Measurements from ENCODE around the gene DCHS1. TPM values are rescaled to one million over a fixed set of nuclear protein-coding genes. Genes with fewer than 3 reads are reported as not detected.

The DCHS1 gene
- polyA plus RNA-seq, 1 experiment: 7.3 TPM

DNA sequence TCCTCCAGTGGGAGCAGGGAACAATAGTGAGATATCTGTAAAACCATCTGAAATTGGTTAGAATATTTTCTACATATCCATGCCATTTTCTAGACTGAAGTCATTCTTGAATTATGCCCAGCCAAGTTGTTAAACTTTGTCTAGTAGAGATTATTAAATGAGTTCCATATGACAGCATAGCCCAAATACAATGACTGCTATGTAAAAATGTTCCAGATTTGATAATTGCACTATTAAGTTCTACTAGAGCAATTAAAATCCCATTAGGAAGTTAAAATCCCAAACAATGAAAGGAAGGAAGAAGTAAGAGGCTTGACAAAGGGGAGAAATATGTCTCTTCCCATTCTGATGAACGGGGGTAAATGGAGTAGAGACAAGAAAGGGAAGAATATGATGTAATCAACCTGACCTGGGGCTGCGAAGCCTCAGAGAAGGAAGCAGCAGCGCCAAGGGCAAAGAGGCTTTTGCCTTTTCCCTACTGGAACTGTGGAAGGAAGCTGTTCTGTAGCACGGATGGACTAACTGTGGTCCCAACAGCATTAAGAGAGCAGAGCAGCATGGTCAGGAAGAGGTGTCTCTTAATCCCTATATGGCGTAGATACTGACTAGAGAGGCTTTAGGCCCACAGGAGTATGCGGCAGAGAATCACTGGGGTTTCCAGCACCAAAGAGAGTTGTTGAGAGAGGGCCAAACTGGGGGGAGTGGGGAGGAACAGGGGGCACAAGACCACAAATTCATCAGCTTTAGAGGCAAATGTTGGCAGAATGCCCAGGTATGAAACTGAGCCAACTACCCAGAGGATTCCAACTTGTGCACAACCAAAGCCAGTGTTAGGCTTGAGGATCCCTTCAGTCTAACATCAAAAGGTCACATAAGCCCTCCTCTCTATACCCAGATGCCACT is 78.9 kb downstream of the DCHS1 start:
- POLR2A ChIA-PET: no interaction called here
- TF ChIP-seq, protein P1, sequence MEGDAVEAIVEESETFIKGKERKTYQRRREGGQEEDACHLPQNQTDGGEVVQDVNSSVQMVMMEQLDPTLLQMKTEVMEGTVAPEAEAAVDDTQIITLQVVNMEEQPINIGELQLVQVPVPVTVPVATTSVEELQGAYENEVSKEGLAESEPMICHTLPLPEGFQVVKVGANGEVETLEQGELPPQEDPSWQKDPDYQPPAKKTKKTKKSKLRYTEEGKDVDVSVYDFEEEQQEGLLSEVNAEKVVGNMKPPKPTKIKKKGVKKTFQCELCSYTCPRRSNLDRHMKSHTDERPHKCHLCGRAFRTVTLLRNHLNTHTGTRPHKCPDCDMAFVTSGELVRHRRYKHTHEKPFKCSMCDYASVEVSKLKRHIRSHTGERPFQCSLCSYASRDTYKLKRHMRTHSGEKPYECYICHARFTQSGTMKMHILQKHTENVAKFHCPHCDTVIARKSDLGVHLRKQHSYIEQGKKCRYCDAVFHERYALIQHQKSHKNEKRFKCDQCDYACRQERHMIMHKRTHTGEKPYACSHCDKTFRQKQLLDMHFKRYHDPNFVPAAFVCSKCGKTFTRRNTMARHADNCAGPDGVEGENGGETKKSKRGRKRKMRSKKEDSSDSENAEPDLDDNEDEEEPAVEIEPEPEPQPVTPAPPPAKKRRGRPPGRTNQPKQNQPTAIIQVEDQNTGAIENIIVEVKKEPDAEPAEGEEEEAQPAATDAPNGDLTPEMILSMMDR (IDR thresholded peaks at IDR 0.05; ENCODE audit: insufficient read depth, low read depth, low read length): 0 out of 2 replicates have a peak, but pooled peaks have one; percentile 26
- H3K4me3 ChIP-seq (ENCODE audit: low read depth, low read length): no peak overlapping the region
- CTCF ChIA-PET: interaction anchor here (1.2 to 1.9 kb wide), 2 partner anchors 13 to 46 kb away, joined by 3 to 6 read pairs; no protein-coding TSS in a partner anchor
- no peaks in the 10 kb centered on the region for H3K27me3 ChIP-seq (ENCODE audit: control insufficient read depth, insufficient read depth, low read length)
- DNase-seq (ENCODE audit: low read depth): peak; percentile 89
- peaks cover 2% of the 10 kb centered on the region; the same call in 1 of the 2 replicates for H3K36me3 ChIP-seq (ENCODE audit: control insufficient read depth, insufficient read depth, low read length)

DNA sequence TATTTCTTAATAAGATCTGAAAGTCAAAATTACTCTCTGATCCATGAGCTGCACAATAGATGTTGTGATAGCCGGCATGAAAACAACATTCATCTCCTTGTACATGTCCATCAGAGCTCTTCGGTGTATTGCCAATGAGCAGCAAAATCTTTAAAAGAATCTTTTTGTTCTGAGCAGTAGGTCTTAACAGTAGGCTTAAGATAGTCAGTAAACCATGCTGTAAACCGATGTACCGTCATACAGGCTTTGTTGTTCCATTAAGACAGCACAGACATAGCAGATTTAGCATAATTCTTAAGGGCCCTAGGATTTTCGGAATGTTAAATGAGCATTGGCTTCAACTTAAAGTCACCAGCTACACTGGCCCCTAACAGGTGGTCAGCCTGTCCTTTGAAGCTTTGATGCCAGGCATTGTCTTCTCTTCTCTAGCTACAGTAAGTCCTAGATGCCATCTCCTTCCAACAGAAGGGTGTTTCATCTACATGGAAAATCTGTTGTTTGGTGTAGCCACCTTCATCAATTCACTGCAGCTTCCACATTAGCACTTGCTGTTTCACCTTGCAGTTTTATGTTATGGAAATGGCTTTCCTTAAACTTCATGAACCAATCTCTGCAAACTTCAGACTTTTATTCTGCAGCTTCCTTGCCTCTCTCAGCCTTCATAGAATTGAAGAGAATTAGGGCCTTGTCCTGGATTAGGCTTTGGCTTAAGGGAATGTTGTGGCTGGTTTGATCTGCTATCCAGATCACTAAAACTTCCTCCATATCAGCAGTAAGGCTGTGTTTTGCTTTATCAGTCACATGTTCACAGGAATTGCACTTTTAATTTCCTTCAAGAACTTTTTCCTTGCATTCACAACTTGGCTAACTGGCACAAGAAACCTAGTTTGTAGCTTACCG is 80.5 kb downstream of the DCHS1 start:
- ChIA-PET CTCF (interaction anchor here (1.0 to 1.2 kb wide), 3 partner anchors 15 to 205 kb away, joined by 3 read pairs; partner anchors contain the start of gene MRPL17), POLR2A (no interaction called here)
- no peaks in the 10 kb centered on the region for H3K36me3 ChIP-seq (ENCODE audit: control insufficient read depth, insufficient read depth, low read length)
- no peaks in the 10 kb centered on the region for H3K27me3 ChIP-seq (ENCODE audit: control insufficient read depth, insufficient read depth, low read length)
- DNase-seq (ENCODE audit: low read depth): no peak
- no peak overlapping the region for H3K4me3 ChIP-seq (ENCODE audit: low read depth, low read length)
- TF ChIP-seq, protein P1 (IDR thresholded peaks at IDR 0.05; ENCODE audit: insufficient read depth, low read depth, low read length): no peak

DNA sequence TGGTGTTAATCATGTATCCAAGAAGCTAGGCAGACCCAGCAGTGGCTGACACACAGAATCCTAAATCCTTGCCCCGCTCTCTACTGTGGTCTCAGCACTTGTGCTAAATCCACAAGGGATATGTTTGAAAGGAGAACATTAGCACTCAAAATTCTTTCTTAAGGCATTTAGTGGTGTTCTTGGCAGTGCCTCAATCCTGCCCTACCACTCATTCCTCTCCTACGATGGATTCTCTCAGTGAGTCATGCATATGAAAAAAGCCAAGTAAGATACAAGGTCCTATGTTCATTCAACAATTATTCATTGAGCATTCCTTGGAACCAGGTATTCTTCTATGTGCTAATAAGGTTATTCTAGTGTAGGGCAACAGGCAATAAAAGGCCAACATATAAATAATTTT is 83.4 kb downstream of the DCHS1 start:
- Histone ChIP-seq H3K27me3 (ENCODE audit: control insufficient read depth, insufficient read depth, low read length) (no peaks in the 10 kb centered on the region), H3K36me3 (ENCODE audit: control insufficient read depth, insufficient read depth, low read length) (no peaks in the 10 kb centered on the region), H3K4me3 (ENCODE audit: low read depth, low read length) (no peak overlapping the region)
- TF ChIP-seq, protein P1 (IDR thresholded peaks at IDR 0.05; ENCODE audit: insufficient read depth, low read depth, low read length): no peak
- peak; percentile 54 for DNase-seq (ENCODE audit: low read depth)
- ChIA-PET POLR2A (no interaction called here), CTCF (interaction anchor here (0.9 kb wide), 1 partner anchor 41 kb away, joined by 3 read pairs; no protein-coding TSS in a partner anchor)

DNA sequence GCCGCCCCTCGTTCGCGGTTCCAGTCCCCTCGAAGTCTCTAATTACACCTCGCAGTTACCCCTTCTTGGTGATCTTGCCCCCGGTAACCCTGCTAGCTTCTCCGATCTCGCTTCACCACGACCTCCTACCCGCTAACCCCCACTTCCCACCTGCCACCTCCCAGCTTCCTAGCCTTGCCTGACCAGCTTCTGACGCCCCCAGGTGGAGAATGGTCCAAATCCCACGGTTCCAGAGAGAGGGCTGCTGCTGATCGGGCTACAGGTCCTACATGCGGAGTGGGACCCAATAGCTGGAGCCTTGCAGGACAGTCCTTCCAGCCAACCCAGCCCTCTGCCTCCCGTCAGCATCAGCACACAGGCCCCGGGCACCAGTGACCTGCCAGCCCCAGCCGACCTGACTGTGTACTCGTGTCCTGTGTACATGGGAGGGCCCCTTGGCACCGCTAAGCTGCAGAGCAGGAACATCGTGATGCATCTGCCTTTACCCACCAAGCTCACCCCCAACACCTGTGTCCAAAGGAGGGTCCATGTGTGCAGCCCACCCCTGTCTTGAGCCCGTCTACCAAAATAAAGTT is 84.1 kb downstream of the DCHS1 start:
- CTCF ChIA-PET: interaction anchor here (0.9 kb wide), 1 partner anchor 41 kb away, joined by 3 read pairs; no protein-coding TSS in a partner anchor
- no peak for DNase-seq (ENCODE audit: low read depth)
- no peaks in the 10 kb centered on the region; the same call in 1 of the 2 replicates for H3K36me3 ChIP-seq (ENCODE audit: control insufficient read depth, insufficient read depth, low read length)

More for the DNA sequence above, 84.1 kb downstream of the DCHS1 start:
- TF ChIP-seq, protein P1 (IDR thresholded peaks at IDR 0.05; ENCODE audit: insufficient read depth, low read depth, low read length): no peak
- no peak overlapping the region for H3K4me3 ChIP-seq (ENCODE audit: low read depth, low read length)
- POLR2A ChIA-PET: no interaction called here
- H3K27me3 ChIP-seq (ENCODE audit: control insufficient read depth, insufficient read depth, low read length): no peaks in the 10 kb centered on the region

Other genes starting within 250 kb of the DCHS1 start
- gene APBB1, start 236.7 kb downstream of the DCHS1 start, polyA plus RNA-seq (2011; rRNA removed): 39.5 and 62.5 TPM in 2 replicates
- gene HPX, start 214.8 kb downstream of the DCHS1 start, polyA plus RNA-seq (2011; rRNA removed): 0.82 and 0.87 TPM in 2 replicates
- gene TRIM3, start 181.9 kb downstream of the DCHS1 start, polyA plus RNA-seq (2011; rRNA removed): 8.2 and 10.4 TPM in 2 replicates
- 86.5 and 103 TPM in 2 replicates for gene ARFIP2, start 174.5 kb downstream of the DCHS1 start, polyA plus RNA-seq (2011; rRNA removed)
- gene TIMM10B, start 174.3 kb downstream of the DCHS1 start, polyA plus RNA-seq (2011; rRNA removed): 29.4 and 32.5 TPM in 2 replicates
- 2.3 and 3.1 TPM in 2 replicates for gene DNHD1, start 158.5 kb downstream of the DCHS1 start, polyA plus RNA-seq (2011; rRNA removed)
- gene RRP8, start 52.2 kb downstream of the DCHS1 start, polyA plus RNA-seq (2011; rRNA removed): 9.9 and 14.4 TPM in 2 replicates
- gene ILK, start 52.0 kb downstream of the DCHS1 start, polyA plus RNA-seq (2011; rRNA removed): 449 and 654 TPM in 2 replicates
- gene TAF10, start 43.6 kb downstream of the DCHS1 start, polyA plus RNA-seq (2011; rRNA removed): 158 and 205 TPM in 2 replicates
- 69.7 and 77.6 TPM in 2 replicates for gene TPP1, start 36.4 kb downstream of the DCHS1 start, polyA plus RNA-seq (2011; rRNA removed)
- gene MRPL17, start 27.5 kb upstream of the DCHS1 start, polyA plus RNA-seq (2011; rRNA removed): 68.9 and 82.3 TPM in 2 replicates
- gene OR2AG2, start 116.2 kb upstream of the DCHS1 start, polyA plus RNA-seq (2011; rRNA removed): 0.28 and 0.60 TPM in 2 replicates
- not detected in 2 replicates for gene OR2AG1, start 127.2 kb upstream of the DCHS1 start, polyA plus RNA-seq (2011; rRNA removed)
- 0.04 TPM in 1 of 2 replicates, not detected in the other for gene OR6A2, start 143.9 kb upstream of the DCHS1 start, polyA plus RNA-seq (2011; rRNA removed)
- gene OR10A5, start 189.9 kb upstream of the DCHS1 start, polyA plus RNA-seq (2011; rRNA removed): not detected in 2 replicates
- not detected in 2 replicates for gene OR10A2, start 207.2 kb upstream of the DCHS1 start, polyA plus RNA-seq (2011; rRNA removed)
- gene OR10A4, start 220.8 kb upstream of the DCHS1 start, polyA plus RNA-seq (2011; rRNA removed): not detected in 2 replicates
- gene OR2D2, start 236.7 kb upstream of the DCHS1 start, polyA plus RNA-seq (2011; rRNA removed): 0.06 and 0.13 TPM in 2 replicates

All from BJ (cell line).